Endodermal cell (in vitro differentiated cells): Measurements from ENCODE around the gene STK17B. TPM values are rescaled to one million over a fixed set of nuclear protein-coding genes. Genes with fewer than 3 reads are reported as not detected.

ENCODE experiments used
- DNase-seq: peaks from one replicate; pipeline ENCODE4 v3.0.0-alpha.2; 2017
- H3K27ac ChIP-seq: 2 replicates; pipeline ENCODE4 v1.5.1; 2013; ENCODE audit warnings: mild to moderate bottlenecking, low read depth, low read length, moderate library complexity
- H3K27me3 ChIP-seq: 2 replicates; pipeline ENCODE4 v1.6.1; 2013; ENCODE audit warnings: mild to moderate bottlenecking, low read length, moderate library complexity; ENCODE audit not compliant: insufficient read depth, control insufficient read depth, poor library complexity, severe bottlenecking
- H3K36me3 ChIP-seq: 2 replicates; pipeline ENCODE4 v1.7.0; 2013; ENCODE audit warnings: mild to moderate bottlenecking, low read length, moderate library complexity; ENCODE audit not compliant: control insufficient read depth, insufficient read depth
- H3K4me1 ChIP-seq: one replicate; pipeline ENCODE4 v1.7.0; 2013; ENCODE audit warnings: low read length; ENCODE audit not compliant: control insufficient read depth, insufficient read depth
- H3K4me3 ChIP-seq: 2 replicates; pipeline ENCODE4 v1.5.1; 2013; ENCODE audit warnings: mild to moderate bottlenecking, low read length, moderate library complexity
- H3K9ac ChIP-seq: 2 replicates; pipeline ENCODE4 v1.6.1; 2013; ENCODE audit warnings: mild to moderate bottlenecking, low read length, moderate library complexity; ENCODE audit not compliant: poor library complexity, severe bottlenecking; ENCODE audit errors: extremely low read depth
- H3K9me3 ChIP-seq: 2 replicates; pipeline ENCODE4 v1.6.1; 2013; ENCODE audit warnings: mild to moderate bottlenecking, low read length, moderate library complexity; ENCODE audit not compliant: control insufficient read depth
- H3K27ac Mint-ChIP-seq: 2 replicates; pipeline ENCODE4 v1.8.0; 2020; ENCODE audit warnings: mixed read lengths
- H3K27me3 Mint-ChIP-seq: 2 replicates; pipeline ENCODE4 v1.8.0; 2021; ENCODE audit warnings: mild to moderate bottlenecking, mixed read lengths; ENCODE audit not compliant: insufficient read depth
- H3K36me3 Mint-ChIP-seq: 2 replicates; pipeline ENCODE4 v1.8.0; 2020; ENCODE audit warnings: low read depth, mixed read lengths
- H3K4me1 Mint-ChIP-seq: 2 replicates; pipeline ENCODE4 v1.8.0; 2020; ENCODE audit warnings: mixed read lengths
- H3K4me3 Mint-ChIP-seq: 2 replicates; pipeline ENCODE4 v1.8.0; 2020; ENCODE audit warnings: mild to moderate bottlenecking, moderate library complexity, mixed read lengths
- H3K9me3 Mint-ChIP-seq: 2 replicates; pipeline ENCODE4 v1.8.0; 2020; ENCODE audit warnings: mild to moderate bottlenecking, mixed read lengths
- CTCF ChIP-seq: fragments of 200-600 bp; sonication (generic); conservative IDR thresholded peaks from 2 replicates; pipeline ENCODE4 v1.5.0; 2021; ENCODE audit warnings: antibody characterized with exemption, mild to moderate bottlenecking
- WGBS, 2 experiments: methylation state at CpG; one replicate each; pipeline versions ENCODE4 v1.1.5 to v1.1.7; 2013; ENCODE audit warnings: missing lambda C conversion rate in 2 of 2, mixed read lengths in 1 of 2; ENCODE audit not compliant: insufficient coverage in 1 of 2, insufficient read length in 1 of 2; 5-methylcytosine and 5-hydroxymethylcytosine counted together
- total RNA-seq, 2 donors: library from RNA; stranded (reverse); fragmentation: NEBNext Ultra II Directional in 1 of 2; extraction: Animal tissue kit (Norgen Biotek cat#: 25700) in 1 of 2; gene quantifications; 2 replicates in 1 of 2; 3 replicates in 1 of 2; pipeline ENCODE4 v1.2.1, GENCODE V29; 2021

Gene STK17B
- total RNA-seq, 2 donors from 2014 or later: 6.2 to 10.8 TPM

GRCh38 chr2:196173505-196173904 is 2.1 kb upstream of the STK17B start:
- no peak for DNase-seq
- Mint-ChIP-seq H3K9me3 (no peaks in the 10 kb centered on the region), H3K36me3 (no peaks in the 10 kb centered on the region), H3K27me3 (peaks cover 35% of the 10 kb centered on the region), H3K4me3 (no peak overlapping the region), H3K4me1 (peaks cover 9% of the 10 kb centered on the region), H3K27ac (no peak overlapping the region)
- Histone ChIP-seq H3K36me3 (no peaks in the 10 kb centered on the region), H3K4me3 (no peak overlapping the region), H3K9me3 (no peaks in the 10 kb centered on the region), H3K9ac (no peak overlapping the region), H3K27me3 (peaks cover 36% of the 10 kb centered on the region), H3K4me1 (no peaks in the 10 kb centered on the region), H3K27ac (no peak overlapping the region)
- TF ChIP-seq CTCF: no peak
- WGBS, 2 experiments: 95 to 100% methylated on average over 3 to 5 of the region's 5 CpGs

- Mint-ChIP-seq H3K4me1 (peaks cover 11% of the 10 kb centered on the region), H3K9me3 (no peaks in the 10 kb centered on the region), H3K4me3 (no peak overlapping the region), H3K27me3 (peaks cover 35% of the 10 kb centered on the region), H3K27ac (no peak overlapping the region), H3K36me3 (no peaks in the 10 kb centered on the region)
- TF ChIP-seq CTCF: no peak
- Histone ChIP-seq H3K27ac (no peak overlapping the region), H3K9me3 (no peaks in the 10 kb centered on the region), H3K36me3 (no peaks in the 10 kb centered on the region), H3K27me3 (peaks cover 36% of the 10 kb centered on the region), H3K4me1 (no peaks in the 10 kb centered on the region), H3K4me3 (no peak overlapping the region), H3K9ac (no peak overlapping the region)
- no peak for DNase-seq
- 91 to 92% methylated on average over 1 of the region's 1 CpG for WGBS, 2 experiments
Measured at GRCh38 chr2:196172951-196173350, 1.6 kb upstream of the STK17B start.

GRCh38 chr2:196171946-196172345 is 568 bp upstream of the STK17B start:
- Histone ChIP-seq H3K4me1 (no peaks in the 10 kb centered on the region), H3K9me3 (no peaks in the 10 kb centered on the region), H3K27ac (no peak overlapping the region), H3K4me3 (peak overlapping the region; percentile 80), H3K27me3 (peaks cover 36% of the 10 kb centered on the region), H3K9ac (no peak overlapping the region), H3K36me3 (no peaks in the 10 kb centered on the region)
- H3K4me1 Mint-ChIP-seq: peaks cover 16% of the 10 kb centered on the region
- H3K27me3 Mint-ChIP-seq: peaks cover 35% of the 10 kb centered on the region
- 19 to 20% methylated on average over 9 to 11 of the region's 11 CpGs for WGBS, 2 experiments
- no peak overlapping the region for H3K27ac Mint-ChIP-seq
- no peaks in the 10 kb centered on the region for H3K9me3 Mint-ChIP-seq
- DNase-seq: no peak
- H3K4me3 Mint-ChIP-seq: peak overlapping the region; percentile 64
- no peak for TF ChIP-seq CTCF
- H3K36me3 Mint-ChIP-seq: no peaks in the 10 kb centered on the region
